Ovary (tissue), 9 donors: ENCODE measurements around the gene CLEC18A. TPM values are rescaled to one million over a fixed set of nuclear protein-coding genes. Genes with fewer than 3 reads are reported as not detected.
"Not testable (repeated sequence)": the region's sequence is repeated elsewhere in the genome, so short reads cannot be mapped to it uniquely, and the experiment has no call there.

Experiments
- DNase-seq, 5 donors: peaks; one replicate each; pipeline ENCODE4 v3.0.0-alpha.2; 2019 to 2020
- H3K27ac ChIP-seq, 2 donors: fragments of 200-600 bp; one replicate each; pipeline versions ENCODE4 v1.5.1 to v1.8.0; 2019 to 2022
- H3K27me3 ChIP-seq: fragments of 200-600 bp; one replicate; pipeline ENCODE4 v1.8.0; 2022
- H3K36me3 ChIP-seq: fragments of 200-600 bp; sonication (generic); one replicate; pipeline ENCODE4 v1.5.1; 2019
- H3K4me1 ChIP-seq: one replicate; pipeline ENCODE4 v1.8.1; 2013; ENCODE audit warnings: mild to moderate bottlenecking, moderate library complexity; ENCODE audit not compliant: insufficient read depth
- H3K4me3 ChIP-seq: fragments of 200-600 bp; sonication (generic); one replicate; pipeline ENCODE4 v1.5.1; 2017
- H3K9me3 ChIP-seq, 2 donors: fragments of 200-600 bp in 1 of 2; sonication (generic) in 1 of 2; one replicate each; pipeline versions ENCODE4 v1.5.1 to v1.8.1; 2013 to 2019; ENCODE audit warnings: mild to moderate bottlenecking in 1 of 2, moderate library complexity in 1 of 2
- WGBS, 3 donors: extraction: QIAGEN DNeasy Blood & Tissue Kit in 1 of 3; methylation state at CpG; one replicate each; pipeline versions ENCODE4 v1.1.5 to v1.1.7; 2013 to 2017; 5-methylcytosine and 5-hydroxymethylcytosine counted together
- intact Hi-C, 4 donors: fragments of 100-400 bp; cut with DNase I; formaldehyde crosslinking; loops; one replicate each; pipeline versions ENCODE4 v1.11.0 to v1.15.1; 2022 to 2023
- microRNA counts: library from miRNA; unstranded; fragments of <30 nt; microRNA quantifications from one replicate; lab custom pipeline; 2016
- microRNA-seq, 3 donors: library from miRNA; unstranded; fragments of <30 nt; microRNA quantifications; one replicate each; pipeline versions ENCODE4 to v1.2.0, GENCODE V29; 2019 to 2020
- polyA plus RNA-seq, 2 donors: library from polyadenylated mRNA; stranded (reverse); fragments of 200-250 nt in 1 of 2; fragments of 350-450 nt in 1 of 2; fragmentation: Illumina TruSeq in 1 of 2; extraction: RNeasy Lipid Tissue Mini Kit (QIAGEN cat#74804) in 1 of 2; gene quantifications; one replicate each; pipeline ENCODE4 v1.2.3, GENCODE V29; 2013 to 2014
- small RNA-seq: library from RNA; depleted of rRNA; stranded (forward); fragments of <200 nt; gene quantifications from one replicate; pipeline ENCODE3, GENCODE V24; 2016
- total RNA-seq, 7 donors: library from RNA; depleted of rRNA in 2 of 7; stranded (reverse); fragments of >200 nt in 2 of 7; fragmentation: NEBNext Ultra II Directional in 3 of 7; extraction: Animal tissue kit (Norgen Biotek cat#: 25700) in 3 of 7; gene quantifications; one replicate each; pipeline versions ENCODE4 v1.1.0 to v1.2.4, GENCODE V29; 2016 to 2023
- donor health status: DM: no; HTN: no; CAD: no; lungs with moderate emphysema.
- donor health status: DM: no; HTN: no; CAD: no.
- donor health status: Bipolar disorder and iron deficiency.
- donor health status: DM: yes; HTN: yes; CAD: no.
- donor health status: DM: no; HTN: no; CAD: no.
- donor health status: DM: yes; HTN: yes; CAD: no.

Gene CLEC18A
- total and polyA plus RNA-seq, 9 donors: 0.12 to 1.5 (median 0.43) TPM; not detected in 1

- H3K4me3 ChIP-seq, H3K4me1 ChIP-seq, H3K27me3 ChIP-seq, DNase-seq, H3K27ac ChIP-seq, H3K9me3 ChIP-seq, intact Hi-C loops, H3K36me3 ChIP-seq: not testable (repeated sequence)
- WGBS, 3 donors: 89 to 95% (median 93%) methylated on average over 8 of the region's 8 CpGs
Observed at GRCh38 chr16:70010615-70011014, 59.5 kb downstream of the CLEC18A start.

- H3K27ac ChIP-seq, H3K4me1 ChIP-seq, H3K9me3 ChIP-seq, DNase-seq, H3K36me3 ChIP-seq, H3K27me3 ChIP-seq, H3K4me3 ChIP-seq, intact Hi-C loops: not testable (repeated sequence)
- 70 to 86% (median 79%) methylated on average over 9 to 11 of the region's 11 CpGs for WGBS, 3 donors
Observed at GRCh38 chr16:70011120-70011519, 60.0 kb downstream of the CLEC18A start.

GRCh38 chr16:70012354-70012753, 61.2 kb downstream of the CLEC18A start:
- intact Hi-C loops, H3K27ac ChIP-seq, DNase-seq, H3K9me3 ChIP-seq, H3K4me3 ChIP-seq, H3K4me1 ChIP-seq, H3K36me3 ChIP-seq, H3K27me3 ChIP-seq: not testable (repeated sequence)
- WGBS, 3 donors: 85 to 91% (median 90%) methylated on average over 11 of the region's 11 CpGs

GRCh38 chr16:70012951-70013350, 61.8 kb downstream of the CLEC18A start:
- intact Hi-C loops, H3K4me1 ChIP-seq, DNase-seq, H3K36me3 ChIP-seq, H3K9me3 ChIP-seq, H3K4me3 ChIP-seq, H3K27me3 ChIP-seq, H3K27ac ChIP-seq: not testable (repeated sequence)
- WGBS, 3 donors: 76 to 89% (median 86%) methylated on average over 11 of the region's 11 CpGs

MicroRNA genes within 50 kb of the gene (microRNA counts, 767-probe panel; counts per million panel counts)
- 530 counts per million, percentile 78 among the panel's probes with 10 or more counts for microRNA hsa-miR-140-3p (lab: Ali Mortazavi, UCI)
- microRNA hsa-miR-140-5p (lab: Ali Mortazavi, UCI): 4,118 counts per million, percentile 90 among the panel's probes with 10 or more counts

Small RNAs within 50 kb of the gene (microRNA-seq; reads per million reads assigned to microRNA genes)
- gene MIR140: 3,707 to 6,824 (median 4,210) reads per million in 3 donors

Small RNAs within 50 kb of the gene (small RNA-seq; reads per million reads assigned to genes)
- not detected for gene AC026468.1
- 151 reads per million, percentile 92 among the genes with 10 or more reads in this experiment for gene MIR140

Other genes with a start within 250 kb of the CLEC18A start
- gene NQO1, start 224.8 kb upstream of the CLEC18A start, total RNA-seq: 10 to 100 TPM in 3 of 7 donors, 1 to 10 TPM in 4; 7.9 to 29.1 (median 9.9) TPM
- 10 to 100 TPM; 13.1 to 27.1 TPM for gene NQO1, start 224.8 kb upstream of the CLEC18A start, polyA plus RNA-seq
- 10 to 100 TPM; 38.2 to 78.8 (median 62.1) TPM for gene NOB1, start 196.4 kb upstream of the CLEC18A start, total RNA-seq
- gene NOB1, start 196.4 kb upstream of the CLEC18A start, polyA plus RNA-seq: 10 to 100 TPM; 75.1 to 86.6 TPM
- 10 to 100 TPM; 25.4 to 49.4 (median 39.3) TPM for gene WWP2, start 189.0 kb upstream of the CLEC18A start, total RNA-seq
- 10 to 100 TPM; 22.5 to 46.2 TPM for gene WWP2, start 189.0 kb upstream of the CLEC18A start, polyA plus RNA-seq
- 10 to 100 TPM; 13.4 to 44.5 (median 26.0) TPM for gene PDPR, start 163.0 kb downstream of the CLEC18A start, total RNA-seq
- 10 to 100 TPM; 14.9 to 21.7 TPM for gene PDPR, start 163.0 kb downstream of the CLEC18A start, polyA plus RNA-seq
- gene CLEC18C, start 222.5 kb downstream of the CLEC18A start, total RNA-seq: under 1 TPM in 6 of 7 donors, not detected in 1; 0.15 to 0.50 (median 0.28) TPM
- gene CLEC18C, start 222.5 kb downstream of the CLEC18A start, polyA plus RNA-seq: under 1 TPM in 1 of 2 donors, not detected in 1; 0.07 TPM